K562 (cell line): ENCODE data around the gene SCAPER. TPM values are rescaled to one million over a fixed set of nuclear protein-coding genes. Genes with fewer than 3 reads are reported as not detected.

Source experiments
- ATAC-seq: fragments of 200-7000 bp; cut with Tn5 transposase; 3 replicates; pipeline ENCODE4 v1.9.1; 2020; ENCODE audit warnings: moderate library complexity
- BruUV-seq: library from RNA; stranded (reverse); fragments of 400-500 nt; replicated peaks from 2 replicates; lab custom pipeline; 2021; lab: Mats Ljungman, UMichigan
- CTCF ChIA-PET: fragments of 300-600 bp; formaldehyde crosslinking; extraction: SDS; loops from one replicate; lab custom pipeline; 2021; ENCODE audit warnings: low intra/inter-chr PET ratio; lab: Yijun Ruan, JAX
- POLR2A ChIA-PET: fragments of 300-600, 350-650 bp; sonication (Branson Sonifier 250); formaldehyde crosslinking; extraction: SDS; loops from one replicate; lab custom pipeline; 2021; ENCODE audit warnings: antibody characterized with exemption, inconsistent platforms; lab: Yijun Ruan, JAX
- DNase-seq, 4 experiments: peaks; one replicate each; pipeline versions ENCODE4 v3.0.0 to v3.0.0-alpha.2; 2011 to 2018; ENCODE audit warnings: low spot score in 3 of 4, mixed read lengths in 3 of 4; ENCODE audit errors: extremely low read depth in 1 of 4
- FAIRE-seq: peaks from 2 replicates; lab custom pipeline; 2011; peaks lifted over from hg19 to GRCh38; lab: Jason Lieb, UNC
- H2AFZ ChIP-seq: 2 replicates; pipeline ENCODE4 v1.6.0; 2011; ENCODE audit warnings: low read depth, low read length, control low read depth, inconsistent platforms
- H3K27ac ChIP-seq: fragments of 200-600 bp; 3 replicates; pipeline ENCODE4 v1.8.0; 2011; ENCODE audit warnings: low read depth, mild to moderate bottlenecking, control low read depth, inconsistent platforms, low read length, moderate library complexity, mixed read lengths; ENCODE audit errors: extremely low read depth
- H3K27me3 ChIP-seq, 2 experiments: fragments of 300-600 bp in 1 of 2; 2 replicates in 1 of 2; 3 replicates in 1 of 2; pipeline versions ENCODE4 v1.6.0 to v1.8.0; 2011; ENCODE audit warnings: inconsistent platforms in 2 of 2, low read length in 2 of 2, mild to moderate bottlenecking in 1 of 2, mixed read lengths in 1 of 2, moderate library complexity in 1 of 2; ENCODE audit not compliant: control insufficient read depth in 2 of 2, insufficient read depth in 2 of 2
- H3K36me3 ChIP-seq: fragments of 300-600 bp; 3 replicates; pipeline ENCODE4 v1.8.0; 2011; ENCODE audit warnings: mild to moderate bottlenecking, low read length, inconsistent platforms; ENCODE audit not compliant: control insufficient read depth, insufficient read depth
- H3K4me1 ChIP-seq, 2 experiments: fragments of 200-600 bp in 1 of 2; replicated peaks in 1 of 2; 2 replicates in 1 of 2; 3 replicates in 1 of 2; pipeline versions ENCODE4 v1.5.1 to v1.8.0; 2011; ENCODE audit warnings: inconsistent platforms in 2 of 2, low read length in 2 of 2, mild to moderate bottlenecking in 1 of 2, mixed read lengths in 1 of 2, moderate library complexity in 1 of 2; ENCODE audit not compliant: control insufficient read depth in 2 of 2, insufficient read depth in 2 of 2
- H3K4me2 ChIP-seq: 2 replicates; pipeline ENCODE4 v1.6.1; 2011; ENCODE audit warnings: low read length, control low read depth, inconsistent platforms, mixed read lengths; ENCODE audit not compliant: insufficient read depth
- H3K4me3 ChIP-seq: fragments of 200-600 bp; sonication (generic), shearing (Covaris generic); 2 replicates; pipeline ENCODE4 v1.5.1; 2016; ENCODE audit warnings: control low read depth, inconsistent platforms
- H3K79me2 ChIP-seq: fragments of 200-600 bp; 3 replicates; pipeline ENCODE4 v1.8.0; 2011; ENCODE audit warnings: low read length, inconsistent platforms; ENCODE audit not compliant: control insufficient read depth, insufficient read depth
- H3K9ac ChIP-seq, 2 experiments: 2 replicates each; pipeline versions ENCODE4 v1.6.0 to v1.6.1; 2011; ENCODE audit warnings: low read depth in 2 of 2, low read length in 2 of 2, control low read depth in 1 of 2, inconsistent platforms in 1 of 2, mild to moderate bottlenecking in 1 of 2, mixed read lengths in 1 of 2; ENCODE audit not compliant: insufficient read depth in 1 of 2
- H3K9me1 ChIP-seq: one replicate; pipeline ENCODE4 v1.6.0; 2011; ENCODE audit warnings: inconsistent platforms, mild to moderate bottlenecking, low read length, moderate library complexity; ENCODE audit not compliant: control insufficient read depth, insufficient read depth
- H3K9me3 ChIP-seq: replicated peaks from 2 replicates; pipeline ENCODE4 v1.5.1; 2011; ENCODE audit warnings: low read depth, low read length, inconsistent platforms; ENCODE audit not compliant: control insufficient read depth, insufficient read depth
- H4K20me1 ChIP-seq: replicated peaks from 2 replicates; pipeline ENCODE4 v1.6.1; 2011; ENCODE audit warnings: low read length, inconsistent platforms, mixed read lengths; ENCODE audit not compliant: control insufficient read depth, insufficient read depth
- CCNT2 ChIP-seq: IDR thresholded peaks from 2 replicates; pipeline ENCODE4 v1.6.1; 2011; ENCODE audit warnings: borderline replicate concordance, low read depth, mild to moderate bottlenecking, moderate library complexity, mixed read lengths, low read length; ENCODE audit not compliant: insufficient read length; ENCODE audit errors: extremely low read depth
- DDX20 ChIP-seq: fragments of 450-650 bp; IDR thresholded peaks from 2 replicates; pipeline ENCODE4 v1.6.1; 2016; ENCODE audit warnings: missing genetic modification characterization, low read depth, mild to moderate bottlenecking, missing compliant biosample characterization, moderate library complexity
- FOXM1 ChIP-seq, 2 experiments: fragments of 450-650 bp in 1 of 2; sonication (generic) in 1 of 2; formaldehyde crosslinking in 1 of 2; IDR thresholded peaks; 2 replicates each; pipeline versions ENCODE4 v1.6.1 to v1.9.0; 2017 to 2022; ENCODE audit warnings: low read depth in 2 of 2, mild to moderate bottlenecking in 2 of 2, missing genetic modification reagents in 1 of 2, moderate library complexity in 1 of 2
- KAT2B ChIP-seq: IDR thresholded peaks from one replicate; pipeline ENCODE4 v1.6.1; 2012; ENCODE audit warnings: low read depth, mild to moderate bottlenecking, control low read depth, inconsistent platforms, low read length, moderate library complexity
- MEF2A ChIP-seq: IDR thresholded peaks from 2 replicates; pipeline ENCODE4 v1.6.1; 2011; ENCODE audit warnings: low read depth, mild to moderate bottlenecking, low read length, moderate library complexity; ENCODE audit not compliant: control insufficient read depth
- PHF20 ChIP-seq: fragments of 450-650 bp; IDR thresholded peaks from 2 replicates; pipeline ENCODE4 v1.6.1; 2018; ENCODE audit not compliant: partially characterized antibody
- PHF8 ChIP-seq: fragments of 200-600 bp; sonication (generic); IDR thresholded peaks from 2 replicates; pipeline ENCODE4 v1.6.1; 2012; ENCODE audit warnings: mixed run types, mild to moderate bottlenecking, inconsistent platforms, low read length, moderate library complexity, borderline replicate concordance
- POLR2AphosphoS2 ChIP-seq: IDR thresholded peaks from 2 replicates; pipeline ENCODE4 v1.6.1; 2012; ENCODE audit warnings: low read length, improper control_type of control experiment
- POLR2AphosphoS5 ChIP-seq: IDR thresholded peaks from 2 replicates; pipeline ENCODE4 v1.6.1; 2011; ENCODE audit warnings: mild to moderate bottlenecking, low read depth, low read length, moderate library complexity; ENCODE audit not compliant: control insufficient read depth, insufficient read depth
- RBM15 ChIP-seq: fragments of 200-400 bp; formaldehyde crosslinking; IDR thresholded peaks from 2 replicates; pipeline ENCODE4 v1.6.1; 2018; ENCODE audit warnings: mild to moderate bottlenecking, low read length, moderate library complexity; ENCODE audit not compliant: insufficient read depth
- RFX7 ChIP-seq: fragments of 250-450 bp; sonication (Bioruptor Pico); IDR thresholded peaks from 2 replicates; pipeline ENCODE4 v1.5.1; 2021; ENCODE audit warnings: mild to moderate bottlenecking
- ZKSCAN8 ChIP-seq: fragments of 200-800 bp; sonication (Bioruptor generic); IDR thresholded peaks from 2 replicates; pipeline ENCODE4 v1.6.1; 2016; ENCODE audit warnings: missing genetic modification characterization, missing compliant biosample characterization
- WGBS: fragments of 100-300 bp; shearing (Covaris generic); methylation state at CpG from one replicate; pipeline ENCODE4 v1.1.6; 2016; ENCODE audit warnings: low coverage, mixed read lengths; ENCODE audit not compliant: insufficient coverage; ENCODE audit errors: missing lambda C conversion rate; 5-methylcytosine and 5-hydroxymethylcytosine counted together
- in situ Hi-C: fragments of 300-500 bp; cut with MboI; formaldehyde crosslinking; loops from 4 replicates; pipeline ENCODE4 v1.15.0; 2018; ENCODE audit warnings: inconsistent platforms, mixed read lengths
- intact Hi-C: fragments of 100-400 bp; cut with micrococcal nuclease; formaldehyde crosslinking; loops from 2 replicates; pipeline ENCODE4 v1.14.2; 2022
- polyA plus RNA-seq, 8 experiments: library from polyadenylated mRNA; depleted of rRNA in 4 of 8; stranded (reverse) in 5 of 8; unstranded in 3 of 8; fragments of >200 nt; fragmentation: Nextera tagmentation in 2 of 8; fragmentation: Illumina TruSeq in 1 of 8; extraction: Ambion mirVana in 2 of 8; extraction: Trizol in 1 of 8; gene quantifications; 2 replicates each; pipeline versions ENCODE4 v1.2.1 to v1.2.3, GENCODE V29; 2011 to 2014; ENCODE audit warnings: inconsistent platforms in 1 of 8, missing spikeins in 1 of 8
- total RNA-seq, 7 experiments: library from RNA; depleted of rRNA in 6 of 7; stranded (reverse); fragments of >200 nt in 6 of 7; fragmentation: Illumina TruSeq in 2 of 7; extraction: Trizol in 2 of 7; gene quantifications; 2 replicates each; pipeline versions ENCODE4 v1.2.1 to v1.2.3, GENCODE V29; 2011 to 2021; ENCODE audit warnings: low replicate concordance in 1 of 7
- TF ChIP-seq, protein P1 (sequence below): fragments of 250-450 bp; sonication (Bioruptor Pico); IDR thresholded peaks from 2 replicates; pipeline ENCODE4 v1.8.0; 2022; ENCODE audit warnings: moderate library complexity, mild to moderate bottlenecking, inconsistent platforms
- TF ChIP-seq, protein P2 (sequence below): fragments of 450-650 bp; formaldehyde crosslinking; IDR thresholded peaks from 2 replicates; pipeline ENCODE4 v1.4.0; 2020; ENCODE audit warnings: mild to moderate bottlenecking

SCAPER gene
- total and polyA plus RNA-seq, 9 of the 15 experiments (the other 6 are each of a cell fraction or from before 2014, with no cell fraction given): 1.3 to 5.7 (median 3.2) TPM

DNA sequence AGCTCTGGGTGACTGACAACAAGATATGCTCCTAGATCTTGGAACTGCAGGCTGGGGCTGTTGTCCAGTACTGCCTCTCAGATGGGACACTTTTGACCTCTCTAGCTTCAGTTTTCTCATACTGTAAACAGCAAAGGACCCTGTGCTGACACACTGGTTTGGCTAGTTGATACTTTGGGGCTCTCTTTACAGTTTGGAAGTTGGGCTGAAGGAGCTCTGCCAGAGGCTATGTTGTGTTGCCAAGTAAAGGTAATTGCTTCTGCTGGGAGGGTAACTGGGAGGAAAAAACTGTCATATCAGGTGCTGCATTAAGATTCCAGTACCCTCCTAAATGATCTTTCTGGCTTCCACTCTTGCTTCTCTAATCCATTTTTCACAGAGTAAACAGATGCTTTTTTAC is 514.6 kb downstream of the SCAPER start (continued):
- TF ChIP-seq, protein P1, sequence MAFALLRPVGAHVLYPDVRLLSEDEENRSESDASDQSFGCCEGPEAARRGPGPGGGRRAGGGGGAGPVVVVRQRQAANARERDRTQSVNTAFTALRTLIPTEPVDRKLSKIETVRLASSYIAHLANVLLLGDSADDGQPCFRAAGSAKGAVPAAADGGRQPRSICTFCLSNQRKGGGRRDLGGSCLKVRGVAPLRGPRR: no peak
- no peak for TF ChIP-seq PHF20
- TF ChIP-seq, all 486 proteins: peak for 0

DNA sequence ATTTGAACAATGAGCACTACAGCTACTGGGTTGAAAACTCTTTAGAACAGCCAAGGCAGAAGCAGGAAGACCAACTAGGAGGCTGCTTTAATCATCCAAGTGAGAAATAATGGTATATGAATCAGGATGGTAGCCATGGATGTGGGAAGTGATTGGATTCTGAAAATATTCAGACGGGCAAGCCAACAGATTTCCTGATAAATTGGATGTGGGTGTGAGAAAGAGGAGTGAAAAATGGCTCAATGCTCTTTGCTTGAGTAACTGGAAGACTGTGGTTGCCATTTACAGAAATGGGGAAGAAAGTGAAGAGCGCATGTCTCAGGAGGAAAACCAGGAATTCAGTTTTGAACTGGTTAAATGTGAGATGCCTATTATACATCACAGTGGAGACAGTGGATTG is 518.2 kb downstream of the SCAPER start:
- intact Hi-C loops: no loop called here
- H2AFZ ChIP-seq: no peak overlapping the region
- TF ChIP-seq DDX20 (tag): no peak
- no peak for TF ChIP-seq CCNT2
- no peak for TF ChIP-seq ZKSCAN8 (CRISPR knock-in tag)
- no peak for TF ChIP-seq POLR2AphosphoS5
- TF ChIP-seq FOXM1 (IDR thresholded peaks at IDR 0.05; ENCODE audit: low read depth): no peak
- TF ChIP-seq FOXM1 (CRISPR knock-in tag; IDR thresholded peaks at IDR 0.05; ENCODE audit: low read depth): no peak
- no peak for TF ChIP-seq RFX7 (CRISPR knock-in tag)
- TF ChIP-seq PHF8: no peak
- TF ChIP-seq MEF2A: no peak
- TF ChIP-seq KAT2B: no peak
- TF ChIP-seq, protein P2, sequence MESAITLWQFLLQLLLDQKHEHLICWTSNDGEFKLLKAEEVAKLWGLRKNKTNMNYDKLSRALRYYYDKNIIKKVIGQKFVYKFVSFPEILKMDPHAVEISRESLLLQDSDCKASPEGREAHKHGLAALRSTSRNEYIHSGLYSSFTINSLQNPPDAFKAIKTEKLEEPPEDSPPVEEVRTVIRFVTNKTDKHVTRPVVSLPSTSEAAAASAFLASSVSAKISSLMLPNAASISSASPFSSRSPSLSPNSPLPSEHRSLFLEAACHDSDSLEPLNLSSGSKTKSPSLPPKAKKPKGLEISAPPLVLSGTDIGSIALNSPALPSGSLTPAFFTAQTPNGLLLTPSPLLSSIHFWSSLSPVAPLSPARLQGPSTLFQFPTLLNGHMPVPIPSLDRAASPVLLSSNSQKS (CRISPR knock-in tag): no peak
- no peak for TF ChIP-seq POLR2AphosphoS2
- no peak for TF ChIP-seq RBM15

More for the DNA sequence above, 518.2 kb downstream of the SCAPER start:
- ChIA-PET CTCF (interaction anchor here (0.7 kb wide), 1 partner anchor 12 kb away, joined by 3 read pairs; no protein-coding TSS in a partner anchor), POLR2A (no interaction called here)
- H3K4me1 ChIP-seq: no peaks in the 10 kb centered on the region
- no peak for DNase-seq
- H3K27me3 ChIP-seq: peaks cover 3 to 9% of the 10 kb centered on the region in 2 experiments; a peak in 2 of 5 replicates
- no peaks in the 10 kb centered on the region for H4K20me1 ChIP-seq
- in situ Hi-C loops: no loop called here
- no peaks in the 10 kb centered on the region for H3K9me1 ChIP-seq
- H3K4me3 ChIP-seq: no peak overlapping the region
- ATAC-seq: no peak
- no peaks in the 10 kb centered on the region for H3K79me2 ChIP-seq
- BruUV-seq: no TSS peak
- no peaks in the 10 kb centered on the region for H3K36me3 ChIP-seq
- no peaks in the 10 kb centered on the region for H3K9me3 ChIP-seq
- FAIRE-seq: no peak
- H3K4me2 ChIP-seq: no peak overlapping the region
- no peak overlapping the region for H3K9ac ChIP-seq
- 0% methylated on average over 2 of the region's 2 CpGs for WGBS
- no peak overlapping the region for H3K27ac ChIP-seq
